Left forelimb (tissue), 1 donor: ENCODE data around the gene PSG3.
"Not testable (repeated sequence)": the region's sequence is repeated elsewhere in the genome, so short reads cannot be mapped to it uniquely, and the experiment has no call there.

Experiments used
- DNase-seq: peaks from one replicate; pipeline ENCODE4 v3.0.0-alpha.2; 2018; ENCODE audit warnings: low spot score

PSG3 gene

DNA sequence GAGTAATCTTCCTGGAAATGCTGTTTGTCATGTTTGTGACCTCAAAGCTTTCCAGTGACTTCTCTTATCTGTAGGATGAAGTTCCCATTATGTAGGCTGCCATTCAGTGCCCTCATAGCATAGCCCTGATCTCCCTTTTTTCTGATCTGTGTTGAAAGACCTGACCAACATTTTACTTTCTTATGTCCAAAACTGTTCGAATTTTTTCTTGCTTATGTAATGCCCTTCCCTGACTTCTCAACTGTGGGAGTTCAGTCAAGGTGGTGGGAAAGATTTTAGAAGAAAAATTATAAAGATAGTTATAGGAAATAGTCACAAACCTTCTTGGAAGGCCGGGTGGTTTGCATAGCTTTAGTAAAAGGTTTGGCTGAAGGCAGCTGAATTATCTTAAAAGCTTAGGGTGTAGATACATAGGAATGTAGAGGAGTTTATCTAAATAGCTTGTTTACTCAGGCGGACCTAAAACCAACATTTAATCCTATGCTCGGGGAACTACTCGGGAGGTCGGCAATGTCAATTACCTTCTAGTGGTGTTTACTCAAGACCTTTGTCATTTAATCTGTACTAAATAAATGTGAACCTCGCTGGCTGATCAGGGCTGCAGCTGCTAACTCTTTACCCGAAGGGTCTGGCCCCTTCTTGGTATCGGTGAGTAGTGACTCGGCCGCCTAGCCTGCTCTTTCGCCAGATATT lies 44.3 kb downstream of the PSG3 start:
- DNase-seq = no peak

GRCh38 chr19:42693760-42694350 lies 46.4 kb downstream of the PSG3 start:
- no peak for DNase-seq

DNA sequence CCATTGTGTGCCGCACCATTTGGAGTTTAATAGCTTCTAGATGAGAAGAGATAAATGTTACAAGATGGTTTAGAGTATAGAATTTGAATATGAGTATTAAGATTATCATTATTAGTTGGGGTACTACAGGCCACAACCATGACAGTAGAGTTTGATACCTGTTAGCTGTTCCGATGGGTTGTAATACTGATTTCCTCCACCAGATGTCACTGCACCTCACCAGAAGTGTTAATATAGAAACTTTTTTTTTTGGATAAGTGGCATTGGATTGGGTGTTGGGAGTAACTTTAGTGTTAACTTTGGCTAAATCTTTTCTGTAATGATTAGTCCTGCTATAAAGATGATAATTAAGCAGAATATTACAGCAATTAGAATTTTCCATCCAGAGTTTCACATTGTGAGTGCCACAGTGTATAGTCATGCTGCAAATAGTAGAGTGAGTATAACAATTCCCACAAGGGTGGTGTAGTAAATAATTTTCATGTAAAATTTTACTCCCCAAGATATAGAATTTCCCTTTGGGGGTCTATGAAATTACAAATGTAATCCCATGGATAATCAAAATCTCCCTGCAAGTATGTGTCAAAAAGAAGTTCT lies 56.3 kb downstream of the PSG3 start:
- no peak for DNase-seq

DNA sequence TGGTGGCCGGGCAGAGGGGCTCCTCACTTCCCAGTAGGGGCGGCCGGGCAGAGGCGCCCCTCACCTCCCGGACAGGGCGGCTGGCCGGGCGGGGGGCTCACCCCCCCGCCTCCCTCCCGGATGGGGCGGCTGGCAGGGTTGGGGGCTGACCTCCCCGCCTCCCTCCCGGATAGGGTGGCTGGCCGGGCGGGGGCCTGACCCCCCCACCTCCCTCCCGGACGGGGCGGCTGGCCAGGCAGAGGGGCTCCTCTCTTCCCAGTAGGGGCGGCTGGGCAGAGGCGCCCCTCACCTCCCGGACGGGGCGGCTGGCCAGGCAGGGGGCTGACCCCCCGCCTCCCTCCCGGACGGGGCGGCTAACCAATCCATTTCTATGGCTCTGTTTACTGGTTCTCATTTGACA lies 64.0 kb downstream of the PSG3 start:
- DNase-seq = not testable (repeated sequence)

GRCh38 chr19:42674549-42674948 lies 65.7 kb downstream of the PSG3 start:
- DNase-seq = not testable (repeated sequence)
